Measurements from ENCODE around the gene UGT1A10. TPM values are rescaled to one million over a fixed set of nuclear protein-coding genes. Genes with fewer than 3 reads are reported as not detected.

The UGT1A10 gene
- total and polyA plus RNA-seq, 5 experiments from 2014 or later: not detected

GRCh38 chr2:233779722-233780121, 143.5 kb downstream of the UGT1A10 start:
- Mint-ChIP-seq H3K36me3 (peaks cover 0 to 17% (median 3%) of the 10 kb centered on the region in 3 donors), H3K27ac (no peak overlapping the region)
- ATAC-seq: no peak

GRCh38 chr2:233780771-233781170, 144.5 kb downstream of the UGT1A10 start:
- no peak for ATAC-seq
- POLR2A ChIA-PET: no interaction called here
- Mint-ChIP-seq H3K27me3 (peaks cover 16 to 42% (median 22%) of the 10 kb centered on the region in 5 donors), H3K27ac (peak overlapping the region in 1 of 10 donors; percentile 53), H3K36me3 (peaks cover 0 to 17% (median 0%) of the 10 kb centered on the region in 3 donors), H3K9me3 (peaks cover 3 to 25% (median 15%) of the 10 kb centered on the region in 9 donors), H3K4me1 (no peaks in the 10 kb centered on the region), H3K4me3 (no peak overlapping the region)
- no peak for DNase-seq

More at GRCh38 chr2:233779722-233780121, 143.5 kb downstream of the UGT1A10 start:
- POLR2A ChIA-PET: no interaction called here
- no peak for DNase-seq
- H3K4me3 Mint-ChIP-seq: no peak overlapping the region
- H3K27me3 Mint-ChIP-seq: peaks cover 18 to 46% (median 27%) of the 10 kb centered on the region in 5 donors
- H3K4me1 Mint-ChIP-seq: peaks cover 0 to 2% (median 0%) of the 10 kb centered on the region in 4 donors
- peaks cover 3 to 34% (median 15%) of the 10 kb centered on the region in 9 donors for H3K9me3 Mint-ChIP-seq

GRCh38 chr2:233789554-233789953, 153.3 kb downstream of the UGT1A10 start:
- Mint-ChIP-seq H3K27me3 (peaks cover 4 to 15% (median 8%) of the 10 kb centered on the region in 5 donors), H3K27ac (no peak overlapping the region), H3K4me1 (peaks cover 0 to 12% (median 0%) of the 10 kb centered on the region in 4 donors), H3K9me3 (peaks cover 0 to 9% (median 0%) of the 10 kb centered on the region in 9 donors), H3K4me3 (no peak overlapping the region), H3K36me3 (peaks cover 0 to 11% (median 0%) of the 10 kb centered on the region in 3 donors)
- POLR2A ChIA-PET: no interaction called here
- DNase-seq (no peak), ATAC-seq (no peak)

- Mint-ChIP-seq H3K27ac (peak overlapping the region in 1 of 10 donors; percentile 10), H3K4me3 (no peak overlapping the region), H3K9me3 (peaks cover 0 to 6% (median 0%) of the 10 kb centered on the region in 9 donors), H3K27me3 (peaks cover under 1 to 8% (median 2%) of the 10 kb centered on the region in 5 donors), H3K36me3 (peaks cover 0 to 2% (median 0%) of the 10 kb centered on the region in 3 donors), H3K4me1 (peaks cover 0 to 12% (median 0%) of the 10 kb centered on the region in 4 donors)
- POLR2A ChIA-PET: interaction anchor here (0.6 kb wide), 1 partner anchor 15 kb away, joined by 4 read pairs; no protein-coding TSS in a partner anchor
- ATAC-seq: no peak
- peak in 1 of 10 donors; percentile 60 for DNase-seq
These were observed 155.1 kb downstream of the UGT1A10 start for GRCh38 chr2:233791151-233791882.

- Mint-ChIP-seq H3K9me3 (peaks cover 0 to 4% (median 0%) of the 10 kb centered on the region in 9 donors), H3K36me3 (no peaks in the 10 kb centered on the region), H3K27ac (peak overlapping the region in 1 of 10 donors; percentile 85), H3K27me3 (peaks cover 0 to 5% (median 0%) of the 10 kb centered on the region in 5 donors), H3K4me1 (peaks cover 0 to 12% (median 0%) of the 10 kb centered on the region in 4 donors), H3K4me3 (no peak overlapping the region)
- no peak for ATAC-seq
- DNase-seq: no peak
- POLR2A ChIA-PET: interaction anchor here (0.6 kb wide), 1 partner anchor 16 kb away, joined by 4 read pairs; no protein-coding TSS in a partner anchor
These were observed 155.7 kb downstream of the UGT1A10 start for GRCh38 chr2:233791883-233792329.

GRCh38 chr2:233792720-233793119, 156.5 kb downstream of the UGT1A10 start:
- peaks cover 0 to 5% (median 0%) of the 10 kb centered on the region in 5 donors for H3K27me3 Mint-ChIP-seq
- peaks cover 0 to 4% (median 0%) of the 10 kb centered on the region in 9 donors for H3K9me3 Mint-ChIP-seq
- ATAC-seq (no peak), DNase-seq (no peak)
- no peak overlapping the region for H3K4me3 Mint-ChIP-seq
- no peaks in the 10 kb centered on the region for H3K36me3 Mint-ChIP-seq
- peaks cover 0 to 12% (median 0%) of the 10 kb centered on the region in 4 donors for H3K4me1 Mint-ChIP-seq
- no peak overlapping the region for H3K27ac Mint-ChIP-seq
- POLR2A ChIA-PET: no interaction called here

GRCh38 chr2:233793465-233794127, 157.3 kb downstream of the UGT1A10 start:
- Mint-ChIP-seq H3K36me3 (no peaks in the 10 kb centered on the region), H3K4me3 (no peak overlapping the region), H3K4me1 (peaks cover 0 to 12% (median 0%) of the 10 kb centered on the region in 4 donors), H3K27ac (no peak overlapping the region), H3K27me3 (peaks cover 0 to 5% (median 2%) of the 10 kb centered on the region in 5 donors), H3K9me3 (peaks cover 0 to 4% (median 0%) of the 10 kb centered on the region in 9 donors)
- POLR2A ChIA-PET: no interaction called here
- ATAC-seq (no peak), DNase-seq (peak in 1 of 10 donors; percentile 55)

GRCh38 chr2:233794128-233794658, 157.9 kb downstream of the UGT1A10 start:
- Mint-ChIP-seq H3K4me3 (no peak overlapping the region), H3K4me1 (peaks cover 0 to 10% (median 0%) of the 10 kb centered on the region in 4 donors), H3K9me3 (peaks cover 0 to 5% (median 0%) of the 10 kb centered on the region in 9 donors), H3K36me3 (no peaks in the 10 kb centered on the region), H3K27me3 (peaks cover 0 to 6% (median 2%) of the 10 kb centered on the region in 5 donors), H3K27ac (no peak overlapping the region)
- ATAC-seq (no peak), DNase-seq (no peak)
- POLR2A ChIA-PET: no interaction called here

GRCh38 chr2:233795735-233796171, 159.5 kb downstream of the UGT1A10 start:
- H3K9me3 Mint-ChIP-seq: peaks cover 0 to 4% (median 0%) of the 10 kb centered on the region in 9 donors
- peaks cover 0 to 6% (median 5%) of the 10 kb centered on the region in 5 donors for H3K27me3 Mint-ChIP-seq
- DNase-seq: no peak
- POLR2A ChIA-PET: interaction anchor here (0.6 kb wide), 1 partner anchor 608 kb away, joined by 3 read pairs; no protein-coding TSS in a partner anchor
- no peak overlapping the region for H3K4me3 Mint-ChIP-seq
- no peak overlapping the region for H3K27ac Mint-ChIP-seq
- H3K4me1 Mint-ChIP-seq: peaks cover 0 to 6% (median 0%) of the 10 kb centered on the region in 4 donors
- no peaks in the 10 kb centered on the region for H3K36me3 Mint-ChIP-seq
- ATAC-seq: no peak

- DNase-seq: no peak
- POLR2A ChIA-PET: interaction anchor here (0.6 kb wide), 1 partner anchor 608 kb away, joined by 3 read pairs; no protein-coding TSS in a partner anchor
These were observed 160.0 kb downstream of the UGT1A10 start for GRCh38 chr2:233796254-233796653.

GRCh38 chr2:233798335-233799086, 162.3 kb downstream of the UGT1A10 start:
- peak in 2 of 10 donors; percentile 14 to 59 for DNase-seq
- H3K9me3 Mint-ChIP-seq: peaks cover 0 to 4% (median 0%) of the 10 kb centered on the region in 9 donors

More at GRCh38 chr2:233796254-233796653, 160.0 kb downstream of the UGT1A10 start:
- no peak for ATAC-seq
- peaks cover 0 to 4% (median 0%) of the 10 kb centered on the region in 9 donors for H3K9me3 Mint-ChIP-seq
- H3K27me3 Mint-ChIP-seq: peaks cover 0 to 7% (median 6%) of the 10 kb centered on the region in 5 donors
- H3K4me1 Mint-ChIP-seq: peaks cover 0 to under 1% (median 0%) of the 10 kb centered on the region in 4 donors
- H3K4me3 Mint-ChIP-seq: no peak overlapping the region
- no peak overlapping the region for H3K27ac Mint-ChIP-seq
- H3K36me3 Mint-ChIP-seq: no peaks in the 10 kb centered on the region

More at GRCh38 chr2:233798335-233799086, 162.3 kb downstream of the UGT1A10 start:
- Mint-ChIP-seq H3K4me3 (no peak overlapping the region), H3K4me1 (no peaks in the 10 kb centered on the region), H3K36me3 (no peaks in the 10 kb centered on the region), H3K27ac (no peak overlapping the region), H3K27me3 (peaks cover 2 to 18% (median 15%) of the 10 kb centered on the region in 5 donors)
- ATAC-seq: no peak
- POLR2A ChIA-PET: no interaction called here

Measured in naive thymus-derived CD8-positive, alpha-beta T cell (primary cell).